Stimulated activated CD4-positive, alpha-beta T cell treated with anti-CD3 and anti-CD28 coated beads, Interleukin-1b, Interleukin-23, amount 100 ng/mL, for 1 hour (primary cell): ENCODE measurements around the gene FSD1.
"Not testable (repeated sequence)": the region's sequence is repeated elsewhere in the genome, so short reads cannot be mapped to it uniquely, and the experiment has no call there.

Experiments
- DNase-seq, 2 donors: peaks; one replicate each; pipeline ENCODE4 v3.0.0-alpha.2; 2020; ENCODE audit warnings: low read depth in 2 of 2

Gene FSD1

GRCh38 chr19:4304538-4305256 is at the start of gene FSD1:
Gene FSD1, plus strand, starts transcription at chr19:4304598. Its CDS starts 149 bp downstream, at chr19:4304747.
- DNase-seq, result peak in 1 of 2 donors; percentile 52

- DNase-seq, result no peak
Observed at GRCh38 chr19:4256563-4256962, 47.8 kb upstream of the FSD1 start.

- DNase-seq, result no peak
Observed at GRCh38 chr19:4257025-4257424, 47.4 kb upstream of the FSD1 start.

GRCh38 chr19:4258181-4258580 is 46.2 kb upstream of the FSD1 start:
- no peak for DNase-seq

GRCh38 chr19:4260613-4261191 is 43.7 kb upstream of the FSD1 start:
- no peak for DNase-seq

GRCh38 chr19:4264812-4265211 is 39.6 kb upstream of the FSD1 start:
- DNase-seq, result no peak

- DNase-seq, result no peak
Observed at GRCh38 chr19:4266253-4267000, 38.0 kb upstream of the FSD1 start.

GRCh38 chr19:4267101-4267900 is 37.1 kb upstream of the FSD1 start:
- peak in 1 of 2 donors; percentile 52 for DNase-seq

- no peak for DNase-seq
Observed at GRCh38 chr19:4267901-4268815, 36.2 kb upstream of the FSD1 start.

GRCh38 chr19:4268816-4269430 is 35.5 kb upstream of the FSD1 start:
- no peak for DNase-seq

GRCh38 chr19:4272894-4273293 is 31.5 kb upstream of the FSD1 start:
- DNase-seq, result no peak

GRCh38 chr19:4274321-4274686 is 30.1 kb upstream of the FSD1 start:
- not testable (repeated sequence) for DNase-seq

- no peak for DNase-seq
Observed at GRCh38 chr19:4277191-4277696, 27.2 kb upstream of the FSD1 start.

- DNase-seq, result no peak
Observed at GRCh38 chr19:4278010-4278409, 26.4 kb upstream of the FSD1 start.

GRCh38 chr19:4278419-4279266 is 25.8 kb upstream of the FSD1 start, which contains the start of gene SHD:
Gene SHD, plus strand, starts transcription at chr19:4279266. Its CDS starts 798 bp downstream, at chr19:4280064.
- DNase-seq, result no peak

- no peak for DNase-seq
Observed at GRCh38 chr19:4279267-4279529, 25.2 kb upstream of the FSD1 start.

- DNase-seq, result no peak
Observed at GRCh38 chr19:4279530-4280422, 24.6 kb upstream of the FSD1 start.

- no peak for DNase-seq
Observed at GRCh38 chr19:4284176-4284958, 20.0 kb upstream of the FSD1 start.
